ENCODE results near the gene MTRF1.

DNA sequence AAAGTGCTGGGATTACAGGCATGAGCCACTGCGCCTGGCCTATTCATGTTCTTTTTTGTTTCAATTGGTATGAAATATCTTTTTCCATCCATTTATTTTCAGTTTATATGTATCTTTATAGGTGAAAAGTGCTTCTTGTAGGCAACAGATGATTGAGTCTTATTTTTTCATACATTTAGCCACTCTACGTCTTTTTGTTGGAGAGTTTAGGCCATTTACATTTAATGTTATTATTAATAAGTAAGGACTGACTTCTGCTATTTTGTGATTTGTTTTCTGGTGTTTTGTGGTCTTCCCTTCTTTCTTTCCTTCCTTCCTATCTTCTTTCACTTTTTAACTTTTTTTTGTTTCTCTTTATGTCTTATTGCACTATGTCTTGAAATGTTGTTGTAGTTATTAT lies 52.3 kb downstream of the MTRF1 start:
- TF ChIP-seq, protein P1, sequence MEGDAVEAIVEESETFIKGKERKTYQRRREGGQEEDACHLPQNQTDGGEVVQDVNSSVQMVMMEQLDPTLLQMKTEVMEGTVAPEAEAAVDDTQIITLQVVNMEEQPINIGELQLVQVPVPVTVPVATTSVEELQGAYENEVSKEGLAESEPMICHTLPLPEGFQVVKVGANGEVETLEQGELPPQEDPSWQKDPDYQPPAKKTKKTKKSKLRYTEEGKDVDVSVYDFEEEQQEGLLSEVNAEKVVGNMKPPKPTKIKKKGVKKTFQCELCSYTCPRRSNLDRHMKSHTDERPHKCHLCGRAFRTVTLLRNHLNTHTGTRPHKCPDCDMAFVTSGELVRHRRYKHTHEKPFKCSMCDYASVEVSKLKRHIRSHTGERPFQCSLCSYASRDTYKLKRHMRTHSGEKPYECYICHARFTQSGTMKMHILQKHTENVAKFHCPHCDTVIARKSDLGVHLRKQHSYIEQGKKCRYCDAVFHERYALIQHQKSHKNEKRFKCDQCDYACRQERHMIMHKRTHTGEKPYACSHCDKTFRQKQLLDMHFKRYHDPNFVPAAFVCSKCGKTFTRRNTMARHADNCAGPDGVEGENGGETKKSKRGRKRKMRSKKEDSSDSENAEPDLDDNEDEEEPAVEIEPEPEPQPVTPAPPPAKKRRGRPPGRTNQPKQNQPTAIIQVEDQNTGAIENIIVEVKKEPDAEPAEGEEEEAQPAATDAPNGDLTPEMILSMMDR (IDR thresholded peaks at IDR 0.05; ENCODE audit: insufficient read depth, low read length), result no peak
- TF ChIP-seq, protein P2, sequence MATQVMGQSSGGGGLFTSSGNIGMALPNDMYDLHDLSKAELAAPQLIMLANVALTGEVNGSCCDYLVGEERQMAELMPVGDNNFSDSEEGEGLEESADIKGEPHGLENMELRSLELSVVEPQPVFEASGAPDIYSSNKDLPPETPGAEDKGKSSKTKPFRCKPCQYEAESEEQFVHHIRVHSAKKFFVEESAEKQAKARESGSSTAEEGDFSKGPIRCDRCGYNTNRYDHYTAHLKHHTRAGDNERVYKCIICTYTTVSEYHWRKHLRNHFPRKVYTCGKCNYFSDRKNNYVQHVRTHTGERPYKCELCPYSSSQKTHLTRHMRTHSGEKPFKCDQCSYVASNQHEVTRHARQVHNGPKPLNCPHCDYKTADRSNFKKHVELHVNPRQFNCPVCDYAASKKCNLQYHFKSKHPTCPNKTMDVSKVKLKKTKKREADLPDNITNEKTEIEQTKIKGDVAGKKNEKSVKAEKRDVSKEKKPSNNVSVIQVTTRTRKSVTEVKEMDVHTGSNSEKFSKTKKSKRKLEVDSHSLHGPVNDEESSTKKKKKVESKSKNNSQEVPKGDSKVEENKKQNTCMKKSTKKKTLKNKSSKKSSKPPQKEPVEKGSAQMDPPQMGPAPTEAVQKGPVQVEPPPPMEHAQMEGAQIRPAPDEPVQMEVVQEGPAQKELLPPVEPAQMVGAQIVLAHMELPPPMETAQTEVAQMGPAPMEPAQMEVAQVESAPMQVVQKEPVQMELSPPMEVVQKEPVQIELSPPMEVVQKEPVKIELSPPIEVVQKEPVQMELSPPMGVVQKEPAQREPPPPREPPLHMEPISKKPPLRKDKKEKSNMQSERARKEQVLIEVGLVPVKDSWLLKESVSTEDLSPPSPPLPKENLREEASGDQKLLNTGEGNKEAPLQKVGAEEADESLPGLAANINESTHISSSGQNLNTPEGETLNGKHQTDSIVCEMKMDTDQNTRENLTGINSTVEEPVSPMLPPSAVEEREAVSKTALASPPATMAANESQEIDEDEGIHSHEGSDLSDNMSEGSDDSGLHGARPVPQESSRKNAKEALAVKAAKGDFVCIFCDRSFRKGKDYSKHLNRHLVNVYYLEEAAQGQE (IDR thresholded peaks at IDR 0.05; ENCODE audit: insufficient replicate concordance, low read depth), result no peak
- no peak for TF ChIP-seq GABPA (IDR thresholded peaks at IDR 0.05; ENCODE audit: low read depth)
